IPS DF 4.7 (cell line): ENCODE data around the gene TAS2R40.
"Not testable (repeated sequence)": the region's sequence is repeated elsewhere in the genome, so short reads cannot be mapped to it uniquely, and the experiment has no call there.

Experiments
- DNase-seq: peaks from one replicate; pipeline ENCODE4 v3.0.0-alpha.2; 2013; ENCODE audit warnings: low spot score; ENCODE audit errors: extremely low read depth

The TAS2R40 gene

DNA sequence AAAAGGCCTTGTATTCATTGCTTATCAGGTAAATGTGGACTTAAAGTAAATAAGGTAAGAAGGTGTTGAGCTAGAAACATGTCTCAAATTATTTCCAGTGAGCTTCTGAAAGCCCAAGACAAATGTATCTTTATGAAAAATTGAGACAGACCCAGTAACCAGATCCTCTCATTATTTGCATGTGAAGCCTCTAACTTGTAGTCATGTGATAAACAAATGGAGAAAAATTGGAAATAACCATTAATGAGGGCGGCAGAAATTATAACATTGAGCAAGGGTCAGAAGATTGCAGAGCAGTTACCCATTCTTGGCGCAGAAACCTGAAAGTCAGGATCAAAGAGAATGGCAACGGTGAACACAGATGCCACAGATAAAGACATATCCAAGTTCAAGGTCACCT lies at the start of gene TAS2R40:
Gene TAS2R40, plus strand, starts transcription at position 301 of the 400 bp plus-strand sequence. Its CDS starts 42 bp downstream, at position 343.
- no peak for DNase-seq

DNA sequence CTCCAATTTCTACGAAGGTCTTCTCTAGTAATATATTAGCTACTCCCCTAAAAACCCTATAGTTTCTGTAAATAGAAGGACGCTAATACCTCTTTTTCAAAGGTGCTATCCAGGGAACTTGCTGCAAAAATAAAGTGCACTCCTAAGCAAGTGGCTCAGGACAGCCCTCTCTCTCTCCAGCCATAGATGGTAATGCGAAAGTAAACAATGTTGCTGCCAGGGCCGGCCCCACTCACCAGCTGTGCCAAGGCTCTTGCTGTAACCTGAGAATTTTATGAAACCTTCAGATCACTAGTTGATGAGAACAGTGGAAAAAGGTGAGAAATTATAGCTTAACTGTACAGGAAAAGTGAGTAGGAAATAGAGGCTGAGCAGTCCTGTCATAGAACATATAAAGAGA lies 49.5 kb upstream of the TAS2R40 start:
- no peak for DNase-seq

DNA sequence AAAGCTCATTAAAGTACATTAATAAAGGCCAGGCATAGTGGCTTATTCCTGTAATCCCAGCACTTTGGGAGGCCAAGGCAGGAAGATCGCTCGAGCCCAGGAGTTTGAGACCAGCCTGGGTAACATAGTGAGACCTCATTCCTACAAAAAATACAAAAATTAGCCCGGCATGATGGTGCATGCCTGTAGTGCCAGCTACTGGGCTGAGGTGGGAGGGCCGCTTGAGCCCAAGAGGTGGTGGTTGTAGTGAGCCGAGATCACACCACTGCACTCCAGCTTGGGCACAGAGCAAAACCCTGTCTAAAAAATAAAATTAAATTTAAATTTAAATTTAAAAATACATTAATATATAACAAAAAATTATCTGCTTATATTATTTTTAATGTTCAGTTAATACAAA lies 45.7 kb upstream of the TAS2R40 start:
- no peak for DNase-seq

DNA sequence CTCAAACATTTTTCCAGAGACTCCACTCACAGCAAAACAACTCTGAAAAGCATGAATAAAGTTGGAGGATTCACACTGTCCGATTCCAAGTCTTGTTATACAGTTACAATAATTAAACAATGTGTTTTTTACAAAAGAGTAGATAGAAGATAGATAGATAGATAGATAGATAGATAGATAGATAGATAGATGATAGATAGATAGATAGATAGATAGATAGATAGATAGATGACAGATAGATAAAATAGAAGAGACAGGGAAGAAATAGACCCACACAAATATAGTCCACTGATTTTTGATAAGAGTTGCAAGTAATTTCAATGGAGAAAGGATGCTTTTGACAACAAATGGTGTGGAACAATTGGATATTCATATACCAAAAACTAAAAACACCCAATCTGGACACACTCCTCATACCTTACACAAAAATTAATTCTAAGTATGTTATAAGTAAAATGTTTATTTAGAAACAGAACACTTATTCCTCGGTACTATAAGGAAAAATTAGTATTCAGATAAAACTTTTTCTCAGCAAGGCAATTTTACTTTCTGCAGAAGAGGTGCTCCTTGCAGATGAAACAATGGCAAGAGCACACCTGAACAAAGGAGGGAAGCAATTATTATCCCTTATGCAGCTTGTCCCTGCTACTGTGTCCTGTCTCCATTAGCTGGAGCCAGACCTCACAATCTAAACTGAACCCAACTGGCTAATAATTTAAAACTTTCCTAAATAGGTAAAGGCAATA lies 44.3 kb upstream of the TAS2R40 start:
- no peak for DNase-seq

DNA sequence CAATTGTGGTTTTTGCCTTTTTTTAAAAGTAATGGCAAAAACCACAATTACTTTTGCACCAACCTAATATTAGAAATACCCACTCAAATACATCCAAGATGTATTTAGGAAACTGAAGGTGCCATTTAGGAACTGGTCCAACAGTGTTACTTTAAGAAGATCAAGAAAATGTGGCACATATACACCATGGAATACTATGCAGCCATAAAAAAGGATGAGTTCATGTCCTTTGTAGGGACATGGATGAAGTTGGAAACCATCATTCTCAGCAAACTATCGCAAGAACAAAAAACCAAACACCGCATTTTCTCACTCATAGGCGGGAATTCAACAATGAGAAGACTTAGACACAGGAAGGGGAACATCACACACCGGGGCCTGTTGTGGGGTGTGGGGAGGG lies 41.1 kb upstream of the TAS2R40 start:
- not testable (repeated sequence) for DNase-seq

DNA sequence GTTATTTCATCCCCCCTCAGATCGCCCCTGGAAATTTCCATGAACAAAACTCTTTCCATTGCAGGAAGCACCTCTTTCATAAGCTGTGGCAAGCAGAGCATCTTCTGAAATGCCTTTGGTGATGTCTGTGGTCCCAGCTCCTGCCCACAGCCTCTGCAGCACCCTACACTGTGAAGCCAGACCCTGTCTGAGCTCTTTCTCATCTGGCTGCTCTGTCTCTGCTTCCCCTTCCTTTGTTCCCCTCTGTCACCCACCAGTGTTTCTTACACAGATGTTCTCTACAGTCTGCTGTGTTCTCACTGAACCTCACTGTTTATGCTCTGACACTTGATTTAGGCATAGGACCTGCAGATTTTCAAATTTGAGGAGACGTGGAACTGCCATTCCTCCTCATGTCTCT lies 40.5 kb upstream of the TAS2R40 start:
- no peak for DNase-seq

DNA sequence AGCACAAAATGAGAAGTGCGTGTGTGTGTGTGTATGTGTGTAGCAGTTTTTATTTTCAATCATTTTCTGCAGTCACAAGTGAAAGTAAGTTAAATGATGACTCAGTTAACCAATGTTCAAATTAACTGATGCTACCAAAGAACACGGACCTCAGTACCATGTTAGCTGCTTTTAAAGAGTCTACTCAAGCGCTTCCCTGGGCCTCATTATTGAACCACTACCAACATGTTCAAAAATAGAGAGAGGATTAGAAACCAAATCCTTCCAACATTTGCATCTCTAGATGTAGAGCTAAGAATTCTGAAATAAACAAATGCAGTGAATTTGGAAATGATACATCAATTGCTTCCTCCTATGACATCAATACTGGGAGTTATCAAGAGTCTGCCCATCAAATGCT lies 38.8 kb upstream of the TAS2R40 start, which contains the start of gene TAS2R39:
Gene TAS2R39, plus strand, starts transcription at position 396 of the 400 bp plus-strand sequence. Its CDS starts 0 bp downstream, at position 396.
- DNase-seq: no peak

DNA sequence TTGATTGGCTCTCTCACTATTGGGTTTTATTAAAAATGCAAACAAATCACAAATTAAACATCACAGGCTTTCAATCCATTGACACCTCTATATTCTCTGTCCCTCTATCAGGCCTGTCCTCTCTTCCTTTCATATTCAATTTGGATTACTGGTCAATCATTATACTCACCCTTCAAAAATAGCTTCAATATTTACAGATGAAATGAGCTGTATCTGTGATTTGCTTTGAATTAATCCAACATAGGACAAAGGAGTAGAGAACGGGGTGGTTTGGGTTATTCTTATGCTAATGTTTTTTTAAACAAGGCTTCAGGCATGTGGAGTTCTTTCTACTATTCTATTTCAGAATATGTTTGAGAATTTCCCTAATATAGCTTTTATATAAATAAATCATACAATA lies 36.3 kb upstream of the TAS2R40 start:
- no peak for DNase-seq

DNA sequence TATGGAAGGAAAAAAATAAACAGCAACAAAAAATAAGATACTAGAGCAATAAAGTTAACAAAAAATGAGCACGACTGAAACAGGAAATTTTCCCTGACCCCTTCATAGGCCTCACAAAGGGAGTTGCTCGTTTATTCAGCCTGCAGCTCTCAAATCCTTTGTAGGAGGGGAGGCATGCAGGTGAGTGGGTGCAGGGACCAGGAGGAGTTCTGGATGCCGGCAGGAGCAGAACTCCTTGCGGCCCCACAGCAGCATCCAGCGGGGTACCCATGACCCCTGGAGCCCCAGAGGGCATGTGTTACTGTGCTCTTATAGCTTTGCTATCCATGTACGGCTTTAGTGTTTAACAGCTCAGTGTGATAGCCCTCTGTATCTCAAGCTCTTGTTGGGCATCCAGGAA lies 32.8 kb upstream of the TAS2R40 start:
- no peak for DNase-seq

DNA sequence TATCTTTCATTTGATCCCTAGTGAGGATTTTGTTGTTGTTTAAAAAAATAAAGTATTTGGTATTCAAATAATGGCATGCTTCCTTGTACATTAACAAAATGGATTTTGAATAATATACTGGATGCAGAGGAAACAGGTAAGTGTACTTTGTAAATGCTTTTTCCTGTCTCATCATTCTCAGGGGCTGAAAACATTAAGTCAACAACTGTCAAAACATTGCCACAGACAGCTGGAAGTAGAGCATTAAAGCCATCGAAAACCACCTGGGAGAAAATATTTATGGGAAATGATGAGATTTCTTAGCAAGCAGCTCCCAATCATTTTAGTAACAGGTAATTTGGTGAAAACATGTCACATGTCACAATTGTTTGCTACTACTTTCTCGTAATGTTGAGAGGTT lies 28.0 kb upstream of the TAS2R40 start:
- no peak for DNase-seq

DNA sequence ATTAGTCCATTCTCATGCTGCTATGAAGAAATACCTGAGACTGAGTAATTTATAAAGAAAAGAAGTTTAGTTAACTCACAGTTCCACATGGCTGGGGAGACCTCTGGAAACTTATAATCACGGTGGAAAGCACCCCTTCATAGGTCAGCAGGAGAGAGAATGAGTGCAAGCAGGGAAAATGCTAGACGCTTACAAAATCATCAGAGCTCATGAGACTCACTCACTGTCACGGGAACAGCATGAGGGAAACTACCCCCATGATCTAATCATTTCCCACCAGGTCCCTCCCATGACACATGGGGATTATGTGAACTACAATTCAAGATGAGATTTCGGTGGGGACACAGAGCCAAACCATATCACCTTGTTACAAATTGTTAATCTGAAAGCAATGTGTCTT lies 22.8 kb upstream of the TAS2R40 start:
- DNase-seq: no peak

DNA sequence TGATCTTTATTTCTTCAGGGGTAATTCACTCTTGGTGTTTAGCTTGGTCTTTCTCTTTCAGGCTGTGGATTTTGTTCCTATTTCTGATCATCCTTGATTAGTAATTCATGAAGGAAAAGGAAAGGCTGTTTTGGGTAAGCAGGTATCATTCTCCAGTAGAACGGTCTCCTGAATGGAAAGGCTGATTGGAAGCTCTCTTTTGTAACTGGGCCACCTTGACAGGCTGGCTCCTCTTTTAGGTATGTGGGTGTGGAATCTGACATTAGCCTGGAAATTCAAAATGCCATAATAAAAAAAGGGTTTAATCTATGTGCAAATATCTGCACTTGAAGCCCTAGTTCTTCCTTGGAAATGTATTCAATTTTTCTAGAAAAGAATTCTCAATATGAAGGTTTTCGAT lies 19.7 kb upstream of the TAS2R40 start:
- no peak for DNase-seq

DNA sequence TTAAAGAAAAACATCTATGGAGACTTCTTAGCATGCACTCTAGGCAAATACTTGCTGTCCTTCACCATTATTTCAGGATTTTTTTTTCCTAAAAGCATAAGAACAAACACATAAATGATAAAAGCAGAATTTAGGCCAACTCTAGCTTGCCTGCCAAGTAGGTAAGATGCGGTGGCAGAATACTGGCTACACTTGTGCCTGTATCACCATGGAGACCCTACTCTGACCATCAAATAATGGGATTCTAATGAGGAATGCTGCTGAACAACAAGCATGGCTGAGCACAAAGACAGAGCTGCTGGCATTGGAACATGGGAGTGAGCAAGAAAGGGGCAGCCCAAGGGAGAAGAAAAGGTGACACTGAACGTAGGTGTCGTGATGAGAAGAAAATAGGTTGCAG lies 18.5 kb upstream of the TAS2R40 start:
- DNase-seq: no peak

DNA sequence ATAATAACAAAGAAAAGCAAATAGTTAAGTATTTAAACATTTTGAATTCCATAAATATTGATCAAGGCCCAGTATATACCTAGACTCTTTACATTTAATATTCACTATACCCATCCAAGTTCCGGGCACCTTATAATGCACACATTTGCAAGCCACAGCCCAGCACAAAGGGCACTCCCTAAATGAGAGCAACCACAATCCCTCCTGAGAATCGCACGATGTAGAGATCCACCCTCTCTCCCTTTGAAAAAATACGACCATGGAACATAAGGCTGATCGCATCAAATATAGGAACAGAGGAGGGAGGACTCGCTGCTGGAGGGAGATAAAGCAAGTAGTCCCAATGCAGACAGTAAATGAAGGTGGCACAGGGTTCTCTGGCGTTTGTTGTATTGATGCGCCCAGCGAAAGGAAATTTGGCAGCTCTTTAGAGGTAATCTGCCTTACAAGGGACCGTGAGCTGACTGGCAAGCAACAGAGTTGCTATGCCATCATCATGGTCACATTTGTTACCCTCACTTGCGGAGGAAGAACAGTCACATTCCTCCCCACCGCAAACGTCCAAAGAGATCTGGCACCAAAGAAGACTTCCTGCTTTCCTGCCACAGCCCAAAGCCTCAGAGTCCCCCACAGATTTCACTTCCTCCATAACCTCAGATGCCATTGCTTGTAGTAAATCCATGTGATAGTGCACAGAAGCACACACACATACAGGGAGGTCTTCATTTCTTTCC lies 16.1 kb upstream of the TAS2R40 start:
- no peak for DNase-seq

DNA sequence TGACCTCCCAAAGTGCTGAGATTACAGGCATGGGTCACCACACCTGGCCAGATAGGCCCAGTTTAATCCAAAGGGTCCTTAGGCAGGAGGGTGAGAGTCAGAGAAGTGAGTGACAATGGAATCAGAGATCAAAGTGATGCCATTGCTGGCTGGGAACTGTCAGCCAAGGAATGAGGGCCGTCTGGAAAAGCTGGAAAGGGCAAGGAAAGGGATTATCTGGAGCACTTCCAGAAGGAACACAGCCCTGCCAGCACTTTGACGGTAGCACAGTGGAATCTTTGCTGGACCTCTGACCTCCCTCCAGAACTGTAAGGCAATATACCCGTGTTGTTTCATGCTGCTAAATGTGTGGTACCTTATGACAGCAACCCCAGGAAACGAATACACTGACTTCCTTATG lies 11.3 kb upstream of the TAS2R40 start:
- no peak for DNase-seq

DNA sequence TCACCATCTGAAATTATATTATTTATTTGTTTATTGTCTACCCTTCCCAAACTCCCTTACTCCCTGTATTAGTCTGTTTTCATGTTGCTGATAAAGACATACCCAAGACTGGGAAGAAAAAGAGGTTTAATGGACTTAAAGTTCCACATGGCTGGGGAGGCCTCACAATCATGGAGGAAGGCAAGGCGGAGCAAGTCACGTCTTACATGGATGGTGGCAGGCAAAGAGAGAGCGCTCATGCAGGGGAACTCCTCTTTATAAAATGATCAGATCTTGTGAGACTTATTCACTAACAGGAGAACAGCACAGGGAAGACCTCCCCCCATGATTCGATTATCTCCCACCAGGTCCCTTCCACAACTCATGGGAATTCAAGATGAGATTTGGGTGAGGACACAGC lies 8.4 kb upstream of the TAS2R40 start:
- not testable (repeated sequence) for DNase-seq

DNA sequence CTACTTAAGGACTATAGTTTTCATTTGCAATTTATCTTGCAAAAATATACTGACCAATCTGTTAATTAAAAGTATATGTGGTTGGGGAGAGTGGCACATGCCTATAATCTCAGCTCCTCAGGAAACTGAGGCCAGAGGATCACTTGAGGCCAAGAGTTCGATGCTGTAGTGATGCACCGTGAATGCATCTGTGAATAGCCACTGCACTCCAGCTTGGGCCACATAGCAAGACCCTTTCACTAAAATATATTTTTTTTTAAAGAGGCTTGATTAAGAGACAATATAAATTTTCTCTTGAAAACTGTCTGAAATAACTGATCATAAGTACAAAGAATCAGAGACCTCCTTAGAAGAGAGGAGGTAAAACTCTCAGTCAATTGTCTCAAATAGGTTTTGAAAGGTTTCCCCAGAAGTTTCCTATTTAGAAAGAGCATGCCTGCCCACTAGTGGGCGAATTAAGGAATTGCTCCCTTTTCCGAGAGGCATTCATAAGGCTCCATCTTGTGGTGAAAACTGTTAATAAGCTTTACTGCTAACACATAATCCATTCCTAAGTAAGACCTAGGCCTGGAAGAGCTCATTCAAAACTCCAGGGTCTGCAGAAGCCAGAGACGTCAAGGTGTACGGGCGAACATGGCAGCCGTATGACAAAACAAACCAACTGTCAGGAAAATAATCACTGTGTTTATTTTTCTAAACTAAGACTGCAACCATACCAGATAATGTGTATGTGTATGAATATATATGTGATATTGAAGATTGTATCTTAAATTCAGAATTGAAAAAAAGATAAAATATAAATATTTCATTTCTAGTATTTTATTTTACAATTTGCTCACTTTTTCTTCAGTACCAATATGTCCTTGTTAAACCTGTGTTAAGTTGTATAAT lies 6.8 kb upstream of the TAS2R40 start:
- peak; percentile 68 for DNase-seq

DNA sequence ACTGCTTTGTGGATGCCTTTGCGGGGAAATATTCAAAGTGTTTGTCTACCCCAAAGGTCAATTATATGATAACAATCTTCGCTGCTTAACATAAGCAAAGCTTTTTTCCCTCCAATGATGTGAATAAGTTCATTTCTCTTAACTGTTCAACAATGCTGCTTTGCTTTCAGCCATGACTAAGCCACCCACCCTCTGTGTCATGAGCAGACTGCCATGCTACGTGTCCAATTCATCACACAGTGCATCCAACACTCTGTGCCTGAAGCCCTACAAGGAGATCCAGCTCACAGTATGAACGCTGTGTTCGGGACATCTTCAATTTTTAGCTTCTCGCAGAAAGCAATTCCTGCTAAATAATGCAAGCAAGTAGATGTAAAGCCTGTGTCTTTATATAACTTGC lies 5.7 kb upstream of the TAS2R40 start:
- no peak for DNase-seq

DNA sequence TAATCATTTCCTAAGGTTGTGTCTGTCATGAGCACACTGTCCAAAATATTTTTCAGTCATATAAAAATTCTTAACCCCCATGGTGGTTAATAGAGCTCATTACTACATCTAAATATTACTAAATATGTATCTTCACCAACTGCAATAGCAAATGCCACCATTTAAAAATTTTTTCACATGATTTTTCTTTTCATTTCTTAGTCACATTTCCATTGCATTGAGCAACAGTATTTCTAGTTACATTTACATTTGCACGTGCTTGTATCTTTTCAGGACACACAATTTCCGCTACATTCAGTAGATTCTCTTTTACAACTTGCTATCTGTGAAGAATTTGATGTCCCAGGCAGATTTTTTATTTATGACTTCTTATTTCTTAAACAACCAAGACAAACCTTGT lies 5.2 kb upstream of the TAS2R40 start:
- DNase-seq: no peak

DNA sequence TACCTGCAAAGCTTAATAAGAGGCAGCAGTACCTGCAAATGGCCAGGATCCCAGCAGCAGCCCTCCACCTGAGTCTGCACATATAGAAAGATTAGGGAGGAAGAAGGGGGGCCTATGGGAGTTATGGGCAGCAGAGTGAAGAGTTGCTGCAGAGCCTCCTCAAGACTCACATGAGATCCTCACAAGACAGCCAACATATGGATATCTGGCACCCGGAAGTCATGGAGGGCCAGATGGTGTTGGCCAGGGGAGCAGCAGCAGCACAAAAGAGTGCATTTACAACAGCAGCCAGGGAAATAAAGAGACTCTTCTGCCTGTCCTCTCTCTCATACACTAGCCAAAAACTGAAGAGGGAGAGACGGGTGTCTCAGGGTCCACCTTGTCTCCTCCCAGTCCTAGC lies 4.0 kb upstream of the TAS2R40 start:
- DNase-seq: no peak

DNA sequence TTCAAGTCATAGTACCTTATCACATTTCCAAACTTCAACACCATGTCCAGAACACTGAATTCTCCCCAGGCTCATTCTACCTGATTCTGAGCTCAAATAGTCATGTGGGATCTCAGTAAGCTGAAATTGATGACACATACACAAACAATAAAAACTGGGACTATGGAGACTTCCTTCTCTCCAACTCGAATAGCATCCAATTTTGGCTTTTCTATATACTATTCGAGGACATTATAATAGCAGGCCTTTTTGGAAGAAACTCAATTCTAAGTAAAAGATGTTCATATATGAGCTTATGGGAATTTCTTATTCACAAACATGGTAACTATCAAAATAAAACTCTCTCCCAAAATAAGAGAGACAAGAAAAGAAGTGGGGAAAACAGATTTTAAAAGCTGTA lies 551 bp upstream of the TAS2R40 start:
- no peak for DNase-seq

DNA sequence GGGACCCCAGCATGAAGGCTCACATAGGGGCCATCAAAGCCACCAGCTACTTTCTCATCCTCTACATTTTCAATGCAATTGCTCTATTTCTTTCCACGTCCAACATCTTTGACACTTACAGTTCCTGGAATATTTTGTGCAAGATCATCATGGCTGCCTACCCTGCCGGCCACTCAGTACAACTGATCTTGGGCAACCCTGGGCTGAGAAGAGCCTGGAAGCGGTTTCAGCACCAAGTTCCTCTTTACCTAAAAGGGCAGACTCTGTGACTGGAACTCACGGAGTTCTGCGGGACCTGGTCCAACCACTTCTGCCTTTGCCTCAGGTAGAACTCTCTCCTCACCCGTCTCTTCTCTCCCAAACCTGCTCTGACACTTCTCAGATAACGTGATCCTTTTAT lies 945 bp downstream of the TAS2R40 start:
- no peak for DNase-seq
